Fibroblast of peridontal ligament (primary cell): ENCODE results near the gene MSI2.

ENCODE experiments used
- DNase-seq: peaks from one replicate; pipeline ENCODE4 v3.0.0-alpha.2; 2010; ENCODE audit errors: extremely low read depth

Gene MSI2

GRCh38 chr17:57662041-57662440 lies 405.7 kb downstream of the MSI2 start:
- no peak for DNase-seq

DNA sequence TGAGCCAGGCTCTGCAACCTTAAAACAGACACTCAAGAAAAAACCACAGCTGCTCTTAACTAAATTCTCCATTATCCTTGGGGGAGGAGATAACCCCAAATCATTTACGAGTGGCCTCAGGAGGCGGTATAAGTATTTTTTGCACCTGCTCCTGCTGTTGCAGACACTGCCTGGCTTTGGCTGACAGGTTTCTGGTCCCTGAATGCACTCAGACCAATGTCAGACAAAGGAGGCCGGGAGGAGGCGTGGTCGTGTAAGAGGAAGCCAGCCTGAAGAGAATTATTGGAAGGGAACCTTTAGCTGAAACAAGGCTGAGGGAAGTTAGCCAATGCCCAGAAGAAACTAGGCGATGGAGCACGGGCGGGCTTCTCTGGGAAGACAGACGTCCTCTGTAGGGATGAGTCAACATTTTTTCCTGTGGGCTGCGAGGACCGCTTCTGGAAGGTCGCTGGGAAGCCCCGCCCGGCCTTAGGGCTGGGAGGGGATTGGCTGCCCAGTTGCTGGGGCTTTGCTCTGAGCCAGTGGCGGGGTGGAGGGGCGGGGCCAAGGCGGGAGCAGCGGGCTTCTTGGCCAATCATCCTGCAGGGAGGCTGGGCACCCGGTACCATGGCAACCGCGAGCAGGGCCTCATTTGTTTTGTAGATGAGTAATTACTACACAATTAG lies 406.5 kb downstream of the MSI2 start:
- peak; percentile 95 for DNase-seq

- DNase-seq, result no peak
Observed at GRCh38 chr17:57663326-57664070, 407.2 kb downstream of the MSI2 start.

GRCh38 chr17:57665128-57665527 lies 408.8 kb downstream of the MSI2 start:
- DNase-seq, result no peak

GRCh38 chr17:57665696-57666095 lies 409.4 kb downstream of the MSI2 start:
- DNase-seq, result no peak

DNA sequence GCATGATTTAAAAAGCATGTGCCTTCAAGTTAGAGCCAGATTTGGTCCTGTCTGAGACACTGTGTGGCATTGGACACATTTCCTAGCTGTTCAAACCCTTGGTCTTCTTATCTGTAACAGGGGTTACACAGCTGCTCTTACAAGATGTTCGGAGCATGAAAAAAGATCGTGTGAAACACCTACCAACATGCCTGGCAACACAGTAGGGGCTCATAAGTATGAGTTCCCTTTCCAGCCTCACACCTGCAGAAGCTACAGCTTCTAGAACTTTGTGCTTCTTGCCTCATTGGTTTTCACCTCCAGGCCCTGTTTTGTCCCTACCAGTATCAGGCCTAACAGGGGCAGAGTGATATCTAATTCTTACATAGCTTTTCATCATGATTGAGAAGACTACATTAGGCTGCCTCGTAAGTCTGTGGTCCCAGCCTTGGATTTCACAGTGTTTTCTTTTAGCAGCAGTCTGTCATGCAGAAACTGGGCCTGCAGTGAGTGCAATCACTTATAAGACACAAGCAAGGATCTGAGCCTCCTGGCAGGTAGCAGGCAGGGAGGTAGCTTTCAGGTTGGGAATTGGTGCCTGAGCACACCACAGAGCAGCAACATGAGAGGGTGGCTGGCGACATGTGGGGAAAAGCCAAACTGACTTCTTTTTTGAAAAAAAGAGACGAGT lies 410.0 kb downstream of the MSI2 start:
- DNase-seq, result no peak

- no peak for DNase-seq
Observed at GRCh38 chr17:57666946-57667345, 410.6 kb downstream of the MSI2 start.

- DNase-seq, result no peak
Observed at GRCh38 chr17:57667461-57667923, 411.2 kb downstream of the MSI2 start.

DNA sequence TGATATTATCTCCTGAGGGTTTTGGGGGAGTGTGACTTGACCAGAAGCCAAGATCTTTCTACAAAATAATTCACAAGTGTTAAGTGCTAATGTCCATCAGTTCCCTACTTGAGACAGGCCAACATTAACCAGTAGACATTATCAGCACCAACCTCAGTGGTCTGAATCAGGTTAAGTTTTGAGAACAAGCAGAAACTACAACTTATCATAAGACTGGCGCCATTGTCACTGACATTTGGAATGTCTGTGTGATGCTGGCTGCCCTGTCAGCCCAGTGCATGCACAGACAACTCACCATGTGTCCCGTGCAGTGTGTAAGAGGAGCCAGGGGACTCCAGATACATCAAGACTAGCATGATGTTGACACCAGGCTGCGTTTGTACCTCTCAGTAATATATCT lies 412.0 kb downstream of the MSI2 start:
- DNase-seq, result no peak

GRCh38 chr17:57669671-57670529 lies 413.6 kb downstream of the MSI2 start:
- DNase-seq, result no peak

- DNase-seq, result no peak
Observed at GRCh38 chr17:57670769-57671569, 414.6 kb downstream of the MSI2 start.

DNA sequence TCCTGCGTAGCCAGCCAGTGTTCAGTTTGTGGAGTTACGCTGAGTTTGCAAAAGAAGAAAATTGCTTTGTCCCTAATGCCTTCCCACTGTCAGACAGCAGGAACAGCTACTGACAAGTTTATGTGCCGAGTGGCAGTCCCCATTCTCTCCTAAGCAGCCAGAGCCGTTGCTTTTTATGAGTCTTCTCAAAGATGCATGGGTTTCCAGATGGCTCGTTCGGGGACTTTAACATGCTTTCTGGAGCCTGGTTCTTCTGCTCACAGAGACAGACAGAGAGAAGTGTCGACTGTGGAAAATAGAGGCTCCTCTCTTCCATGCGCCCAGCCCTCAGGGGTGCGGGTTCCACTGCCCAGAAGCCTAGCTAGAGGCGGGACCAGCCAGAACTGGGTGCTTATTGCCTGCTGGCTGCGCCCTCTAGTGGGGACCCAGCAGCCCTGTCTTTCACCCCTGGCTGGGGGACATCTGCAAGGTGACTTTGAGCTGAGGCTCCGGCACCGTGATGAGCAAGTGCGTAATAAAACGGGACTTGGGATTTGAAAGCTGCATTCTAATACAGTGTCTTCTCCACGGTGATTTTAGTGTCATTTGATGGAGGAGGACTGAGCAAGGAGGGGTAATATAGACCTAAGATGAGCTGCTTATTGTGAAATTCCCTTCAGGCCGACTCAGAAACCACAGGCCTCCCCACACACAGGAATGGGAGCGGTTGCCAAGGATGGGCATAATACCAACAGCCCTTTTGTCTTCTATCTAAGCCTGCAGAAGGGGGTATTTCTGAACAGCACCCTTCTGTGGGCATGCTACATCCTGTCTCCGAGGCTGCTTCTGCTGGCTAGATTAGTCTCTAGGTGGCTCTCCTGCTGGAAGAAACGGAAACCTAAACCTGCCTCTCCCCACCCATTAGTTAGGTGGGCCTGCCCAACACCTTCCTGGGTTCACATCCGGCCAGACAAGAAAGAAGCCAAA lies 415.6 kb downstream of the MSI2 start:
- DNase-seq, result peak; percentile 71

GRCh38 chr17:57672971-57673370 lies 416.6 kb downstream of the MSI2 start:
- no peak for DNase-seq

- no peak for DNase-seq
Observed at GRCh38 chr17:57674894-57675293, 418.6 kb downstream of the MSI2 start.

- no peak for DNase-seq
Observed at GRCh38 chr17:57675427-57676387, 419.4 kb downstream of the MSI2 start.

- DNase-seq, result no peak
Observed at GRCh38 chr17:57676543-57676942, 420.2 kb downstream of the MSI2 start.

DNA sequence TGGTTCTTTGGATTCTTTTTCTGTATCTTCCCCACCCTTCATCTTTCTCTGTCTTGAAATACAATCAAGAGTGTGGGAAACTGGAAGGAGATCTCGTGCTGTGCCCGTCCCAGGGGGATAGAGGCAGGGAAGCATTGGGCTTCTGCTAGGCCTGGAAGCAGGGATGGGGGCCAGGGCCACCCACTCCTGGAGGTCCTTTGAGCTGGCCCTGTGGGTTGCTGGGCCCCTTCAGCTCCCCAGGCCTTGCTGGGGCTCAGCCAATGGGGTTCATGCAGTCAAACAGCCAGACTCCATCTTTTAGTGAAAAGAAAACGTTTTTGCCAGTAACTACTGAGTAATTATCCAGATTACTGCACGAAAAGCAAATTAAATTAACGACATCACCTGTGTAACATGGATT lies 421.0 kb downstream of the MSI2 start:
- DNase-seq, result no peak

- DNase-seq, result no peak
Observed at GRCh38 chr17:57677858-57678257, 421.5 kb downstream of the MSI2 start.

DNA sequence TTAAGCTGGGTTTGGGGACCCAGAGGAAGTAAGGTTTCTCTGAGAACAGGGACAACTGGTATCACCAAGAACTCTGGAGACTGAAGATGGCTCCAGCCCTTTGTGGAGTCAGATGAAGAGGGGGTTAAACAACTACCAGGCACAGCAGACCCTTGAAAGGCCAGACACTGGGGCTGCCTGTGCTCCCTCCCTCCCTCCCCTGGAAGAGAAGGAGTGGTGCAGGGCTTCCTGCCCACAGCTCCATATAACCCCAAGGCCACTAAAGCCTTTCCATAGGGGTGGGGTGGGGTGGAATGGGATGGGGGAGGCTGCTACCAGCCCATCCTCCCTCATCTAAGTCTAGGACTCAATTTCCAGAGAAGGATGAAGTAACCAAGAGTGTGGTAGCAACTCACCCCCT lies 422.1 kb downstream of the MSI2 start:
- DNase-seq, result no peak
